ENCODE results near the gene ITGAV. TPM values are rescaled to one million over a fixed set of nuclear protein-coding genes. Genes with fewer than 3 reads are reported as not detected.

ITGAV gene
- total RNA-seq, 1 donor from 2014 or later, result 72.8 TPM

GRCh38 chr2:186576614-186577013 lies 13.2 kb upstream of the ITGAV start:
- Mint-ChIP-seq H3K4me1 (peaks cover 5% of the 10 kb centered on the region), H3K27ac (no peak overlapping the region), H3K9me3 (no peaks in the 10 kb centered on the region), H3K4me3 (no peak overlapping the region), H3K36me3 (no peaks in the 10 kb centered on the region), H3K27me3 (ENCODE audit: insufficient read depth, low read depth) (no peaks in the 10 kb centered on the region)
- H3K9ac ChIP-seq, result no peak overlapping the region
- no peaks in the 10 kb centered on the region for H3K27me3 ChIP-seq
- no peaks in the 10 kb centered on the region for H3K9me3 ChIP-seq (ENCODE audit: low read depth)
- H4K20me1 ChIP-seq (ENCODE audit: low read depth), result no peaks in the 10 kb centered on the region
- H3K36me3 ChIP-seq, result no peaks in the 10 kb centered on the region
- H2AFZ ChIP-seq (replicated peaks), result no peak overlapping the region
- H3K4me2 ChIP-seq, result no peak overlapping the region
- TF ChIP-seq CTCF (IDR thresholded peaks at IDR 0.05), result no peak
- TF ChIP-seq EZH2phosphoT487 (IDR thresholded peaks at IDR 0.05), result no peak
- no peak for TF ChIP-seq EZH2 (IDR thresholded peaks at IDR 0.05)
- H3K4me1 ChIP-seq, result peaks cover 2% of the 10 kb centered on the region
- H3F3A ChIP-seq (ENCODE audit: low read depth), result no peaks in the 10 kb centered on the region
- H3K79me2 ChIP-seq (ENCODE audit: low read depth), result no peaks in the 10 kb centered on the region
- no peak for DNase-seq (ENCODE audit: low spot score)
- H3K27ac ChIP-seq, result no peak overlapping the region
- no peak overlapping the region for H3K4me3 ChIP-seq

- Histone ChIP-seq H3K36me3 (no peaks in the 10 kb centered on the region), H3K4me1 (peaks cover 14% of the 10 kb centered on the region), H4K20me1 (ENCODE audit: low read depth) (no peaks in the 10 kb centered on the region), H3K9me3 (ENCODE audit: low read depth) (no peaks in the 10 kb centered on the region), H2AFZ (replicated peaks) (no peak overlapping the region), H3K4me2 (no peak overlapping the region), H3K27me3 (no peaks in the 10 kb centered on the region), H3K4me3 (no peak overlapping the region), H3K9ac (no peak overlapping the region), H3K27ac (no peak overlapping the region), H3K79me2 (ENCODE audit: low read depth) (no peaks in the 10 kb centered on the region), H3F3A (ENCODE audit: low read depth) (no peaks in the 10 kb centered on the region)
- Mint-ChIP-seq H3K4me1 (peaks cover 18% of the 10 kb centered on the region), H3K36me3 (no peaks in the 10 kb centered on the region), H3K9me3 (no peaks in the 10 kb centered on the region), H3K27ac (no peak overlapping the region), H3K27me3 (ENCODE audit: insufficient read depth, low read depth) (peaks cover 2% of the 10 kb centered on the region), H3K4me3 (no peak overlapping the region)
- TF ChIP-seq EZH2 (IDR thresholded peaks at IDR 0.05) (no peak), CTCF (IDR thresholded peaks at IDR 0.05) (no peak)
- DNase-seq (ENCODE audit: low spot score), result no peak
Measured at GRCh38 chr2:186582698-186583097, 7.2 kb upstream of the ITGAV start.

- H3K9me3 Mint-ChIP-seq, result no peaks in the 10 kb centered on the region
- H3K27ac ChIP-seq, result no peak overlapping the region
- no peaks in the 10 kb centered on the region for H3K36me3 Mint-ChIP-seq
- peak; percentile 21 for DNase-seq (ENCODE audit: low spot score)
- peaks cover 8% of the 10 kb centered on the region for H3F3A ChIP-seq (ENCODE audit: low read depth)
- H3K27me3 Mint-ChIP-seq (ENCODE audit: insufficient read depth, low read depth), result peaks cover 2% of the 10 kb centered on the region
- H3K4me2 ChIP-seq, result no peak overlapping the region
- no peak overlapping the region for H3K9ac ChIP-seq
- TF ChIP-seq EZH2 (IDR thresholded peaks at IDR 0.05), result no peak
- no peak for TF ChIP-seq EZH2phosphoT487 (IDR thresholded peaks at IDR 0.05)
- TF ChIP-seq CTCF (IDR thresholded peaks at IDR 0.05), result no peak
- H2AFZ ChIP-seq (replicated peaks), result peak overlapping the region; percentile 64
- no peaks in the 10 kb centered on the region for H3K9me3 ChIP-seq (ENCODE audit: low read depth)
- H3K27me3 ChIP-seq, result no peaks in the 10 kb centered on the region
- H3K79me2 ChIP-seq (ENCODE audit: low read depth), result no peaks in the 10 kb centered on the region
- H4K20me1 ChIP-seq (ENCODE audit: low read depth), result no peaks in the 10 kb centered on the region
- H3K4me3 Mint-ChIP-seq, result no peak overlapping the region
- peaks cover 20% of the 10 kb centered on the region for H3K4me1 Mint-ChIP-seq
- no peak overlapping the region for H3K4me3 ChIP-seq
- H3K36me3 ChIP-seq, result no peaks in the 10 kb centered on the region
- H3K27ac Mint-ChIP-seq, result no peak overlapping the region
- H3K4me1 ChIP-seq, result peaks cover 17% of the 10 kb centered on the region
Measured at GRCh38 chr2:186584053-186584452, 5.8 kb upstream of the ITGAV start.
